Astrocyte of the spinal cord (primary cell): ENCODE measurements around the gene DHRSX.

Experiments used
- DNase-seq: peaks from one replicate; pipeline ENCODE4 v3.0.0; 2011; ENCODE audit warnings: low read depth, low spot score
- H3K4me3 ChIP-seq: 2 replicates; pipeline ENCODE4 v1.5.1; 2011; ENCODE audit warnings: low read depth, mild to moderate bottlenecking, low read length, moderate library complexity
- in situ Hi-C: cut with HindIII; loops from 2 replicates; pipeline ENCODE4 v1.10.0; 2017; ENCODE audit warnings: low sequenced_read_pairs
- TF ChIP-seq, protein P1 (sequence below): IDR thresholded peaks from 2 replicates; pipeline ENCODE4 v1.5.1; 2012; ENCODE audit warnings: low read depth, mild to moderate bottlenecking, low read length, inconsistent platforms

DHRSX gene

DNA sequence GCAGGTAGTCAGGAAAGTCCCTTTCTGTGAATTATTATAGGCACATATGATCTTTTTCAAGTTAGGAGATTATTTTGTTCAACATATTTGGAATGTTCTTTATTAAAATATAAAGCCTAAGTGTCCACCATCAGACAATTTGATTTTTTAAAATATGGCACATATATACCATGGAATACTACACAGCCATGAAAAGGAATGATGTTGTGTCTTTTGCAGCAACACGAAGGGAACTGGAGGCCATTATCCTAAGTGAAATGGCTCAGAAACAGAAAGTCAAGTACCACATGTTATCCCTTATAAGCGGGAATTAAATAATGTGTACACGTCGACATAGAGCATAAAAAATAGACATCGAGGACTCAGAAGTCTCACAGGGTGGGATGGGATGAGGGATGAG, 73.0 kb downstream of the DHRSX start:
- no peak overlapping the region for H3K4me3 ChIP-seq
- in situ Hi-C loops = no loop called here
- no peak for DNase-seq
- TF ChIP-seq, protein P1, sequence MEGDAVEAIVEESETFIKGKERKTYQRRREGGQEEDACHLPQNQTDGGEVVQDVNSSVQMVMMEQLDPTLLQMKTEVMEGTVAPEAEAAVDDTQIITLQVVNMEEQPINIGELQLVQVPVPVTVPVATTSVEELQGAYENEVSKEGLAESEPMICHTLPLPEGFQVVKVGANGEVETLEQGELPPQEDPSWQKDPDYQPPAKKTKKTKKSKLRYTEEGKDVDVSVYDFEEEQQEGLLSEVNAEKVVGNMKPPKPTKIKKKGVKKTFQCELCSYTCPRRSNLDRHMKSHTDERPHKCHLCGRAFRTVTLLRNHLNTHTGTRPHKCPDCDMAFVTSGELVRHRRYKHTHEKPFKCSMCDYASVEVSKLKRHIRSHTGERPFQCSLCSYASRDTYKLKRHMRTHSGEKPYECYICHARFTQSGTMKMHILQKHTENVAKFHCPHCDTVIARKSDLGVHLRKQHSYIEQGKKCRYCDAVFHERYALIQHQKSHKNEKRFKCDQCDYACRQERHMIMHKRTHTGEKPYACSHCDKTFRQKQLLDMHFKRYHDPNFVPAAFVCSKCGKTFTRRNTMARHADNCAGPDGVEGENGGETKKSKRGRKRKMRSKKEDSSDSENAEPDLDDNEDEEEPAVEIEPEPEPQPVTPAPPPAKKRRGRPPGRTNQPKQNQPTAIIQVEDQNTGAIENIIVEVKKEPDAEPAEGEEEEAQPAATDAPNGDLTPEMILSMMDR = no peak

DNA sequence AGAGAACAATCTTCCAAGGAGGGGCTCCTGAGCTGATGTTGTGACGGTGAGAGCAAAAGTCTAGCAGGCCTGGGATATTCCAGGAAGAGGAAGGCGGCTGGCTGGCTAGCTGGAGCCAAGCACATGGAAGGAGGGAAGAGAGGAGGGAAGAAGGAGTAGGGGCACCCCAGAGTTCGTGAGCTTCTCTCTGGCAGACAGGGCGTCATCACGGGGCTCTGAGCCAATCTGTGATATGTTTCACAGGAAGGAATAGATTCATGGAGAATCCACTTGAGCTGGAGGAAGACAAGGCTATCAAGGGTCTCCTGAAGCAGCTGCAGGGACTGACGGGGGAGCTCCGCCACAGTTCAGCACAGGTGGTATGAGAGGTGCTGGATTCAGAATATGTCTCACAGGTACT, 73.6 kb downstream of the DHRSX start:
- TF ChIP-seq, protein P1 = no peak
- in situ Hi-C loops = no loop called here
- no peak overlapping the region for H3K4me3 ChIP-seq
- no peak for DNase-seq

DNA sequence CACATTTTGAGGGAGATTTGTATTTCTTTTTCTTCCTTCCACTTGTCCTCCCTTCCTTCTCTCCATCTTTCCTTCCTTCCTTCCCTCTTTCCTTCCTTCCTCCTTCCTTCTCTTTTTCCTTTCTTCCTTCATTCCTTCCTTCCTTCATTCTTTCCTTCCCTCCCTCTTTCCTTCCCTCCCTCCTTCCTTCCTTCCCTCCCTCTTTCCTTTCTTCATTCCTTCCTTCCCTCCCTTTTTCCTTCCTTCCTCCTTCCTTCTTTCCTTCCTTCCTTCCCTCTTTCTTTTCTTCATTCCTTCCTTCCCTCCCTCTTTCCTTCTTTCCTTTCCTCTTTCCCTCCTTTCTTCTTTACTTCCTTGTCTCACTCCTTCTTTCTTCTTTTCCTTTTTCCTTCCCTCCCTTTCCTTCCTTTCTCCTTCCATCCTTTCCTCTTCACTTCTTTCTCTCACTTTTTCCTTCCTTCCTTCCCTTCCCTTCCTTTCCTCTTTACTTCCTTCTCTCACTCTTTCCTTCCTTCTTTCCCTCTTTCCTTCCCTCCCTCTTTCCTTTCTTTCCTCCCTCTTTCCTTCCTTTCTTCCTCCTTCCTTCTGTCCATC, 74.4 kb downstream of the DHRSX start:
- in situ Hi-C loops = no loop called here
- TF ChIP-seq, protein P1 = no peak
- no peak overlapping the region for H3K4me3 ChIP-seq
- no peak for DNase-seq

DNA sequence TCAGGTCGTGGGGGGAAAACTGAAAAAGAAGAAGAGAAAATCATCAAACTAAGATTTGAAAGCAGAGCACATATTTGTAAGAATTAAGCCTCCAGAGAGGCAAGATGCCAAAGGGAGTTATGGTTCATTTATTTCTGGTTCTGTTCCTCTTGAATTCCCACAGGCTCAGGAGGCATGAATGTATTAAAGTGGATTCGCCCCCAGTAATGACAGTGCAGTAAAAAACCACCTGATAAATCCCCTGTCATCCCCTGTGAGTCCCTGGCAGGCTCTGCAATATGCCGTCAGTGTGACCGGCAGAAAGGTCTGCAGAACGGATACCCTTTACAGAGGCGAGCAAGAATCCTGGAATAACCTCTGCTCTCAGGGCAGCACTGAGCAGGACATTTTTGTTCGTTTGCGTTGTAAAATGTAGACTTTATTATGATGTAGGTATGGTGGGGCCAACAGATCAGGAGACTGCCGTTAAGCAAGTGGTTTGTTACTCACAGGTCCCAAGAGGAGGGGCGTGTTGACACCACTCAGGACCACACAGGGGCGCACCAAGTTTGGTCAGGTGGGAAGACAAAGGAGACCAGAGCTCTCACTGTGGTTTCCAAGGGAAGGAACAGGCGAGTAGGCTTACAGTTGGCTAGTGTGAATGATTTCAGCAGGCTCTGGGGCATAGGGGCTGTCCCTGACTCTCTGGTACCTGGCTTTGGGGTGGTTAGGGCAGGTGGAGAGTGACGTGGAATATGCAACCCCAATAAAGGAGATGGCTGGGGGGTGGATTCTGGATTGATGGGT, 75.3 kb downstream of the DHRSX start:
- DNase-seq = no peak
- H3K4me3 ChIP-seq = no peak overlapping the region
- TF ChIP-seq, protein P1 = no peak
- in situ Hi-C loops = no loop called here

DNA sequence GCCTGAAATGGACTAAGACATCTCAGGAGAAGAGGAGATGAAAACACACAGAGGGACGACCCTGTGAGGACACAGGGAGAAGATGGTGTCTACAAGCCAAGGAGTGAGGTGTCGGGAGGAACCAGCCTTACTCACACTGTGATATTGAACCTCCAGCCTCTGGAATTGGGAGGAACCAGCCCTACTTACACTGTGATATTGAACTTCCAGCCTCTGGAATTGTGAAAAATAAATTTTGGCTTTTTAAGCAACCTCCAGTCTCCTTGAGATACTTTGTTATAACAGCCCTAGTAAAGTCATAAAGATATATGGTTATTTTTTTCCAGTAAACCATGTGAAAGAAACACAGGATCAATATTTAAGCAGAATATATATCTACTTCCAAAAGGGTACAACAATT, 76.5 kb downstream of the DHRSX start:
- no peak overlapping the region for H3K4me3 ChIP-seq
- no peak for DNase-seq
- in situ Hi-C loops = no loop called here
- TF ChIP-seq, protein P1 = no peak

DNA sequence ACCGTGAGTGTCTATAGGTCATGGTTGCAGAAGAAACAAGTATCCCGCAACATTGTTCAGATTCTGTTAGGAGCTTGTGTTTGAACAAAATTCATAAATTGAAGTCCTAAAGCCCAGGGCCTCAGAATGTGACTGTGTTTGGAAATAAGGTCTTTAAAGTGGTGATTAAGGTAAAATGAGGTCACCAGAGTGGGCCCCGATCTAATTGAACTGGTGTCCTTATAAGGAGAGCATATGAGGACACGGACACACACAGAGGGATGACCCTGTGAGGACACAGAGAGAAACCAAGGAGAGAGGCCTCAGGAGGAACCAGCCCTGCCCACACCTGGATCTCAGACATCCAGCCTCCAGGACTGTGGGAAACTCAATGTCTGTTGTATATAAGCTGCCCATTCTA, 76.9 kb downstream of the DHRSX start:
- in situ Hi-C loops = no loop called here
- no peak overlapping the region for H3K4me3 ChIP-seq
- no peak for DNase-seq
- TF ChIP-seq, protein P1 = no peak
